Measurements from ENCODE around the gene TMEM185B. TPM values are rescaled to one million over a fixed set of nuclear protein-coding genes. Genes with fewer than 3 reads are reported as not detected.
"Not testable (repeated sequence)": the region's sequence is repeated elsewhere in the genome, so short reads cannot be mapped to it uniquely, and the experiment has no call there.

TMEM185B gene
- total and polyA plus RNA-seq, 7 experiments from 2014 or later = 14.9 to 36.8 (median 19.5) TPM

GRCh38 chr2:120204022-120204405 is 19.2 kb downstream of the TMEM185B start:
- peaks cover 0 to 2% (median 0%) of the 10 kb centered on the region in 5 donors for H3K27me3 Mint-ChIP-seq
- CTCF ChIA-PET = interaction anchor here (0.5 kb wide), 1 partner anchor 8 kb away, joined by 3 read pairs; no protein-coding TSS in a partner anchor
- H3K9me3 Mint-ChIP-seq = peaks cover 0 to 6% (median under 1%) of the 10 kb centered on the region in 11 donors
- no peak overlapping the region for H3K4me3 Mint-ChIP-seq
- ATAC-seq (no peak), DNase-seq (no peak)
- Histone ChIP-seq H3K27me3 (ENCODE audit: control insufficient read depth in 2 of 2, insufficient read depth in 2 of 2, low read length in 2 of 2) (no peaks in the 10 kb centered on the region), H3K4me1 (ENCODE audit: control insufficient read depth in 2 of 2, insufficient read depth in 2 of 2, low read length in 2 of 2) (no peaks in the 10 kb centered on the region), H3K4me3 (ENCODE audit: low read length) (no peak overlapping the region), H3K9me3 (ENCODE audit: control insufficient read depth in 2 of 3, low read length in 3 of 3) (no peaks in the 10 kb centered on the region), H3K36me3 (ENCODE audit: control insufficient read depth in 2 of 3, insufficient read depth in 3 of 3, low read length in 3 of 3) (no peaks in the 10 kb centered on the region), H3K27ac (ENCODE audit: low read depth, low read length) (no peak overlapping the region)
- no peak overlapping the region for H3K27ac Mint-ChIP-seq
- POLR2A ChIA-PET = no interaction called here
- H3K36me3 Mint-ChIP-seq = peaks cover 0 to 10% (median under 1%) of the 10 kb centered on the region in 5 donors
- intact Hi-C loops (cut with micrococcal nuclease) = no loop called here
- peaks cover 0 to 11% (median 0%) of the 10 kb centered on the region in 7 donors for H3K4me1 Mint-ChIP-seq

- Histone ChIP-seq H3K27me3 (ENCODE audit: control insufficient read depth in 2 of 2, insufficient read depth in 2 of 2, low read length in 2 of 2) (no peaks in the 10 kb centered on the region), H3K9me3 (ENCODE audit: control insufficient read depth in 2 of 3, low read length in 3 of 3) (no peaks in the 10 kb centered on the region), H3K36me3 (ENCODE audit: control insufficient read depth in 2 of 3, insufficient read depth in 3 of 3, low read length in 3 of 3) (no peaks in the 10 kb centered on the region), H3K27ac (ENCODE audit: low read depth, low read length) (no peak overlapping the region), H3K4me3 (ENCODE audit: low read length) (no peak overlapping the region), H3K4me1 (ENCODE audit: control insufficient read depth in 2 of 2, insufficient read depth in 2 of 2, low read length in 2 of 2) (no peaks in the 10 kb centered on the region)
- Mint-ChIP-seq H3K36me3 (peaks cover 0 to 9% (median 3%) of the 10 kb centered on the region in 5 donors), H3K27ac (peak overlapping the region in 1 of 9 donors; percentile 14), H3K27me3 (peaks cover 0 to 2% (median 0%) of the 10 kb centered on the region in 5 donors), H3K4me1 (peaks cover 0 to 11% (median 0%) of the 10 kb centered on the region in 7 donors), H3K9me3 (peaks cover 0 to 8% (median 3%) of the 10 kb centered on the region in 11 donors), H3K4me3 (no peak overlapping the region)
- DNase-seq (no peak), ATAC-seq (peak; percentile 54)
- intact Hi-C loops (cut with micrococcal nuclease) = no loop called here
- ChIA-PET POLR2A (interaction anchor here (1.0 kb wide), 1 partner anchor 18 kb away, joined by 3 read pairs; no protein-coding TSS in a partner anchor), CTCF (no interaction called here)
These were observed 19.8 kb downstream of the TMEM185B start for GRCh38 chr2:120203251-120204021.

- H3K27ac ChIP-seq (ENCODE audit: low read depth, low read length); H3K27ac Mint-ChIP-seq; CTCF ChIA-PET; ATAC-seq; H3K4me3 Mint-ChIP-seq; H3K9me3 ChIP-seq (ENCODE audit: control insufficient read depth in 2 of 3, low read length in 3 of 3); DNase-seq; H3K4me1 ChIP-seq (ENCODE audit: control insufficient read depth in 2 of 2, insufficient read depth in 2 of 2, low read length in 2 of 2); H3K4me3 ChIP-seq (ENCODE audit: low read length); H3K4me1 Mint-ChIP-seq; H3K27me3 Mint-ChIP-seq; H3K27me3 ChIP-seq (ENCODE audit: control insufficient read depth in 2 of 2, insufficient read depth in 2 of 2, low read length in 2 of 2); intact Hi-C loops (cut with micrococcal nuclease); H3K36me3 ChIP-seq (ENCODE audit: control insufficient read depth in 2 of 3, insufficient read depth in 3 of 3, low read length in 3 of 3); POLR2A ChIA-PET: not testable (repeated sequence)
- Mint-ChIP-seq H3K9me3 (peaks cover 2 to 35% (median 13%) of the 10 kb centered on the region in 11 donors), H3K36me3 (peaks cover 0 to 16% (median 3%) of the 10 kb centered on the region in 5 donors)
These were observed 23.3 kb downstream of the TMEM185B start for GRCh38 chr2:120199817-120200459.

GRCh38 chr2:120195553-120195952 is 27.6 kb downstream of the TMEM185B start:
- peaks cover 3 to 29% (median 16%) of the 10 kb centered on the region in 5 donors for H3K36me3 Mint-ChIP-seq
- no peaks in the 10 kb centered on the region for H3K4me1 Mint-ChIP-seq
- peaks cover 3 to 67% (median 32%) of the 10 kb centered on the region in 11 donors for H3K9me3 Mint-ChIP-seq
- H3K36me3 ChIP-seq (ENCODE audit: control insufficient read depth in 2 of 3, insufficient read depth in 3 of 3, low read length in 3 of 3) = no peaks in the 10 kb centered on the region
- H3K27me3 ChIP-seq (ENCODE audit: control insufficient read depth in 2 of 2, insufficient read depth in 2 of 2, low read length in 2 of 2) = no peaks in the 10 kb centered on the region
- peaks cover 0 to 15% (median 0%) of the 10 kb centered on the region in 5 donors for H3K27me3 Mint-ChIP-seq
- no peak overlapping the region for H3K4me3 ChIP-seq (ENCODE audit: low read length)
- H3K4me1 ChIP-seq (ENCODE audit: control insufficient read depth in 2 of 2, insufficient read depth in 2 of 2, low read length in 2 of 2) = no peaks in the 10 kb centered on the region
- DNase-seq (no peak), ATAC-seq (no peak)
- H3K9me3 ChIP-seq (ENCODE audit: control insufficient read depth in 2 of 3, low read length in 3 of 3) = peaks cover 0 to 12% (median 3%) of the 10 kb centered on the region in 3 experiments
- no peak overlapping the region for H3K27ac ChIP-seq (ENCODE audit: low read depth, low read length)
- ChIA-PET POLR2A (no interaction called here), CTCF (interaction anchor here (0.7 to 1.3 kb wide), 3 partner anchors 9 to 20 kb away, joined by 3 to 4 read pairs (median 4); no protein-coding TSS in a partner anchor)
- intact Hi-C loops (cut with micrococcal nuclease) = no loop called here
- no peak overlapping the region for H3K4me3 Mint-ChIP-seq
- no peak overlapping the region for H3K27ac Mint-ChIP-seq

GRCh38 chr2:120192280-120192679 is 30.9 kb downstream of the TMEM185B start:
- ChIA-PET POLR2A (interaction anchor here (0.7 kb wide), 1 partner anchor 10 kb away, joined by 3 read pairs; no protein-coding TSS in a partner anchor), CTCF (no interaction called here)
- intact Hi-C loops (cut with micrococcal nuclease) = no loop called here
- ATAC-seq (no peak), DNase-seq (no peak)
- Mint-ChIP-seq H3K4me3 (no peak overlapping the region), H3K36me3 (peaks cover 0 to 26% (median 16%) of the 10 kb centered on the region in 5 donors), H3K27ac (no peak overlapping the region), H3K9me3 (peaks cover 0 to 70% (median 26%) of the 10 kb centered on the region in 11 donors), H3K4me1 (no peaks in the 10 kb centered on the region), H3K27me3 (peaks cover 0 to 20% (median 0%) of the 10 kb centered on the region in 5 donors)
- peaks cover 0 to 5% (median 3%) of the 10 kb centered on the region in 3 experiments for H3K9me3 ChIP-seq (ENCODE audit: control insufficient read depth in 2 of 3, low read length in 3 of 3)
- H3K36me3 ChIP-seq (ENCODE audit: control insufficient read depth in 2 of 3, insufficient read depth in 3 of 3, low read length in 3 of 3) = no peaks in the 10 kb centered on the region
- H3K4me1 ChIP-seq (ENCODE audit: control insufficient read depth in 2 of 2, insufficient read depth in 2 of 2, low read length in 2 of 2) = no peaks in the 10 kb centered on the region
- no peak overlapping the region for H3K4me3 ChIP-seq (ENCODE audit: low read length)
- H3K27me3 ChIP-seq (ENCODE audit: control insufficient read depth in 2 of 2, insufficient read depth in 2 of 2, low read length in 2 of 2) = no peaks in the 10 kb centered on the region
- H3K27ac ChIP-seq (ENCODE audit: low read depth, low read length) = no peak overlapping the region

- DNase-seq (no peak), ATAC-seq (no peak)
- H3K27ac Mint-ChIP-seq = no peak overlapping the region
- POLR2A ChIA-PET = no interaction called here
- Histone ChIP-seq H3K4me1 (ENCODE audit: control insufficient read depth in 2 of 2, insufficient read depth in 2 of 2, low read length in 2 of 2) (no peaks in the 10 kb centered on the region), H3K4me3 (ENCODE audit: low read length) (no peak overlapping the region), H3K9me3 (ENCODE audit: control insufficient read depth in 2 of 3, low read length in 3 of 3) (peaks cover 0 to 5% (median 3%) of the 10 kb centered on the region in 3 experiments), H3K27me3 (ENCODE audit: control insufficient read depth in 2 of 2, insufficient read depth in 2 of 2, low read length in 2 of 2) (no peaks in the 10 kb centered on the region), H3K36me3 (ENCODE audit: control insufficient read depth in 2 of 3, insufficient read depth in 3 of 3, low read length in 3 of 3) (no peaks in the 10 kb centered on the region), H3K27ac (ENCODE audit: low read depth, low read length) (no peak overlapping the region)
- H3K27me3 Mint-ChIP-seq = peaks cover 0 to 24% (median 0%) of the 10 kb centered on the region in 5 donors
- H3K4me3 Mint-ChIP-seq = no peak overlapping the region
- H3K4me1 Mint-ChIP-seq = peaks cover 0 to 8% (median 0%) of the 10 kb centered on the region in 7 donors
- intact Hi-C loops (cut with micrococcal nuclease) = no loop called here
- peaks cover 0 to 43% (median 21%) of the 10 kb centered on the region in 11 donors for H3K9me3 Mint-ChIP-seq
- H3K36me3 Mint-ChIP-seq = peaks cover 7 to 26% (median 21%) of the 10 kb centered on the region in 5 donors
- CTCF ChIA-PET = no interaction called here
These were observed 34.0 kb downstream of the TMEM185B start for GRCh38 chr2:120189189-120189588.
